Activated CD4-positive, alpha-beta memory T cell treated with anti-CD3 and anti-CD28 coated beads for 36 hours (primary cell): ENCODE data around the gene GGT5. TPM values are rescaled to one million over a fixed set of nuclear protein-coding genes. Genes with fewer than 3 reads are reported as not detected.
"Not testable (repeated sequence)": the region's sequence is repeated elsewhere in the genome, so short reads cannot be mapped to it uniquely, and the experiment has no call there.

ENCODE experiments used
- CTCF ChIA-PET: fragments of 350-600 bp; sonication (Branson Sonifier 250); formaldehyde crosslinking; loops from one replicate; lab custom pipeline; 2021; ENCODE audit warnings: antibody characterized with exemption, inconsistent platforms; lab: Charles Lee
- POLR2A ChIA-PET: fragments of 350-600 bp; sonication (Branson Sonifier 250); formaldehyde crosslinking; loops from one replicate; lab custom pipeline; 2021; ENCODE audit warnings: antibody characterized with exemption; lab: Charles Lee
- DNase-seq: peaks from one replicate; pipeline ENCODE4 v3.0.0-alpha.2; 2020
- H3K27ac Mint-ChIP-seq: one replicate; pipeline ENCODE4 v1.8.0; 2021; ENCODE audit warnings: mixed read lengths
- H3K27me3 Mint-ChIP-seq: one replicate; pipeline ENCODE4 v1.8.0; 2021; ENCODE audit warnings: mixed read lengths
- H3K36me3 Mint-ChIP-seq: one replicate; pipeline ENCODE4 v1.8.0; 2021; ENCODE audit warnings: mixed read lengths
- H3K4me1 Mint-ChIP-seq: one replicate; pipeline ENCODE4 v1.8.0; 2021; ENCODE audit warnings: low read depth, mixed read lengths
- H3K4me3 Mint-ChIP-seq: one replicate; pipeline ENCODE4 v1.8.0; 2021; ENCODE audit warnings: mild to moderate bottlenecking, mixed read lengths
- H3K9me3 Mint-ChIP-seq: one replicate; pipeline ENCODE4 v1.8.0; 2021; ENCODE audit warnings: mixed read lengths
- intact Hi-C: fragments of 100-400 bp; cut with micrococcal nuclease; formaldehyde crosslinking; loops from one replicate; pipeline ENCODE4 v1.15.1; 2023
- total RNA-seq, 2 experiments: library from RNA; stranded (reverse); gene quantifications; one replicate each; pipeline ENCODE4 v1.2.3, GENCODE V29; 2021

The GGT5 gene
- total RNA-seq, 2 experiments from 2014 or later = not detected

GRCh38 chr22:24240985-24241692 lies 3.7 kb downstream of the GGT5 start:
- intact Hi-C loops, DNase-seq, H3K36me3 Mint-ChIP-seq, H3K4me3 Mint-ChIP-seq, H3K27ac Mint-ChIP-seq, H3K27me3 Mint-ChIP-seq, POLR2A ChIA-PET, H3K9me3 Mint-ChIP-seq: not testable (repeated sequence)
- peaks cover 29% of the 10 kb centered on the region for H3K4me1 Mint-ChIP-seq
- CTCF ChIA-PET = interaction anchor here (0.7 to 1.6 kb wide), 3 partner anchors 10 to 231 kb away, joined by 3 to 8 read pairs (median 4); no protein-coding TSS in a partner anchor

DNA sequence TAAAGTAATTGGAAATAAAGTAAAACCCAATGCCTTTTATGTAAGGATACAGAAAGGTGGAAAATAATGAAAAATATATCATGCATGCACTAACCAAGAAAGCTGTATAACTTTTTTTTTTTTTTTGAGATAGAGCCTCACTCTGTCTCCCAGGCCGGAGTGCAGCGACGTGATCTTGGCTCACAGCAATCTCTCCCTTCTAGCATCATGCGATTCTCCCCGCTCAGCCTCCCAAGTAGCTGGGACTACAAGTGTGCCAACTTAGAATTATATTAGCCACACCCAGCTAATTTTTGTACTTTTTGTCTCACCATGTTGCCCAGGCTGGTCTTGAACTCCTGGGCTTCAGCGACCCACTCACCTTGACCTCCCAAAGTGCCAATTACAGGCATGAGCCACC lies 4.5 kb downstream of the GGT5 start:
- Mint-ChIP-seq H3K36me3 (no peaks in the 10 kb centered on the region), H3K4me3 (no peak overlapping the region), H3K27ac (no peak overlapping the region), H3K27me3 (no peaks in the 10 kb centered on the region), H3K9me3 (no peaks in the 10 kb centered on the region), H3K4me1 (peaks cover 29% of the 10 kb centered on the region)
- intact Hi-C loops = no loop called here
- DNase-seq = no peak
- CTCF ChIA-PET = interaction anchor here (0.7 to 1.6 kb wide), 3 partner anchors 9 to 230 kb away, joined by 3 to 8 read pairs (median 4); no protein-coding TSS in a partner anchor
- POLR2A ChIA-PET = interaction anchor here (0.6 kb wide), 1 partner anchor 34 kb away, joined by 4 read pairs; no protein-coding TSS in a partner anchor

DNA sequence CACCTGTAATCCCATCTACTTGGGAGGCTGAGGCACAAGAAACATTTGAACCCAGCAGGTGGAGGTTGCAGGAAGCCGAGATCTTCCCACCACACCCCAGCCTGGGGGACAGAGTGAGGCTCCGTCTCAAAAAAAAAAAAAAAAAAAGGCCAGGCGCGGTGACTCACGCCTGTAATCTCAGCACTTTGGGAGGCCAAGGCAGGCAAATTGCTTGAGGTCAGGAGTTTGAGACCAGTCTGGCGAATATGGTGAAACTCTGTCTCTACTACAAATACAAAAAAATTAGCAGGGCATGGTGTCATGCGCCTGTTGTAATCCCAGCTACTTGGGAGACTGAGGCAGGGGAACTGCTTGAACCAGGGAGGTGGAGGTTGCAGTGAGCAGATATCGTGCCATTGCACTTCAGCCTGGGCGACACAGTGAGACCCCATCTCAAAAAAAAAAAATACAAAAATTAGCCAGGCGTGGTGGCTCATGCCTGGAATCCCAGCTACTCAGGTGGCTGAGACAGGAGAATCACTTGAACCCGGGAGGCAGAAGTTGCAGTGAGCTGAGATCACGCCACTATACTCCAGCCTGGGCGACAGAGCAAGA lies 6.7 kb downstream of the GGT5 start:
- H3K27ac Mint-ChIP-seq, CTCF ChIA-PET, H3K4me3 Mint-ChIP-seq, H3K9me3 Mint-ChIP-seq, H3K36me3 Mint-ChIP-seq, POLR2A ChIA-PET, intact Hi-C loops, H3K27me3 Mint-ChIP-seq, DNase-seq: not testable (repeated sequence)
- peaks cover 19% of the 10 kb centered on the region for H3K4me1 Mint-ChIP-seq

DNA sequence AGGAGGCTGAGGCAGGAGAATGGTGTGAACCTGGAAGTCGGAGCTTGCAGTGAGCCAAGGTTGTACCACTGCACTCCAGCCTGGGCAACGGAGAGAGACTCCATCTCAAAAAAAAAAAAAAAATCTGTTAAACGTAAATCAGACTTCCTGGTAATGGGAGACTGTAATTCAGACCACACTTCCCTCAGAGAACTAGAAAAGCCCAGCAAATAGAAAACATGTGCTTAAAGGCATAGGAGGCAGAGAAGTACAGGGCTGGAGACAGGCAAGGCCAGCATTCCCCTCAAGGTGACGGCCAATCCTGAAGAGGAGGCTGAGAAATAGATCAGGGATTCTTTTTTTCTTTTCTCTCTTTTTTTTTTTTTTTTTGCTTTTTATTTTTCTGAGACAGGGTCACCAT lies 8.2 kb downstream of the GGT5 start:
- Mint-ChIP-seq H3K27me3 (no peaks in the 10 kb centered on the region), H3K4me3 (no peak overlapping the region), H3K36me3 (no peaks in the 10 kb centered on the region), H3K4me1 (peaks cover 6% of the 10 kb centered on the region), H3K27ac (no peak overlapping the region), H3K9me3 (no peaks in the 10 kb centered on the region)
- ChIA-PET CTCF (interaction anchor here (0.6 to 1.0 kb wide), 2 partner anchors 29 to 46 kb away, joined by 3 read pairs; no protein-coding TSS in a partner anchor), POLR2A (no interaction called here)
- intact Hi-C loops = no loop called here
- DNase-seq = no peak

DNA sequence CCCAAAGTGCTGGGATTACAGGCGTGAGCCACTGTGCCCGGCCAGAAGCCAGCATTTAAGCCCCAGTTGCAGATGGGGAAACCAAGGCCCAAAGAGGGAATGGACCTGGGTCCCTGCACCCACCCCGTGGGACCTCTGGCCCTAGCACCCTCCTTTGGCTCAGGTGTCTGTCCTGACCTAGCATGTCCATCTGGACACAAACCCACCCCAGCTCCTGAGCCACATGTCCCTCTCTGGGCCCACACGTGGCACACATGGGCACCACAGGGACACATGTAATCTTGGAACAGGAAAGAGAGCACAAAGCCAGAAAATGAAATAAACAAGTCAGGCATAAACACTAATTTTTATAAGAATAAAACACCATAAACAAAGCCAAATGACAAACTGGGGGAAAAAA lies 9.6 kb downstream of the GGT5 start:
- Mint-ChIP-seq H3K4me3 (no peak overlapping the region), H3K27me3 (no peaks in the 10 kb centered on the region), H3K4me1 (no peaks in the 10 kb centered on the region), H3K36me3 (no peaks in the 10 kb centered on the region), H3K27ac (no peak overlapping the region), H3K9me3 (no peaks in the 10 kb centered on the region)
- CTCF ChIA-PET = interaction anchor here (1.1 kb wide), 1 partner anchor 79 kb away, joined by 3 read pairs; no protein-coding TSS in a partner anchor
- intact Hi-C loops = no loop called here
- DNase-seq = no peak
- POLR2A ChIA-PET = no interaction called here

GRCh38 chr22:24233816-24234215 lies 11.1 kb downstream of the GGT5 start:
- CTCF ChIA-PET = no interaction called here
- Mint-ChIP-seq H3K9me3 (no peaks in the 10 kb centered on the region), H3K4me1 (no peaks in the 10 kb centered on the region), H3K27ac (no peak overlapping the region), H3K27me3 (no peaks in the 10 kb centered on the region), H3K4me3 (no peak overlapping the region), H3K36me3 (no peaks in the 10 kb centered on the region)
- intact Hi-C loops = no loop called here
- POLR2A ChIA-PET = no interaction called here
- no peak for DNase-seq

DNA sequence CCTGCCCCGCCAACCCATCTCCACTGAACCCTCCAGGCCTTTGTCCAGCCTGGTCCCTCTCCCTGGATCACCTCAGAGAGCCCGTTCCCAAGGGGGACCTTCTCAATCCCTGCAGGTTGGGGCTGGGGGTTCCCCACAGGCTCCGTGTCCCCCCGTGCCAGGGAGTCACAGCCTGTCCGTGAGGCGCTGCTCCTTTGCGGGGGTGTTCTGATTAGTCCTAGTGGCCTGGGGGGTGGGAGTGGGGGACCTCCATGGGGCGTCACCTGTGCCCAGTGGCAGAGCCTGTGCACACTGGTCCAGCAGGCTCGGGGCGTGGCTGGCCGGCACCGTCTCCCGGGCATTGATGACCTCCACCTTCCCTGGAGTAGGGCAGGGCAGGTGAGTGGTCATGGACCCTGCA lies 11.6 kb downstream of the GGT5 start:
- Mint-ChIP-seq H3K36me3 (no peaks in the 10 kb centered on the region), H3K4me3 (no peak overlapping the region), H3K27ac (no peak overlapping the region), H3K27me3 (no peaks in the 10 kb centered on the region), H3K4me1 (no peaks in the 10 kb centered on the region), H3K9me3 (no peaks in the 10 kb centered on the region)
- ChIA-PET POLR2A (no interaction called here), CTCF (no interaction called here)
- intact Hi-C loops = no loop called here
- DNase-seq = no peak

GRCh38 chr22:24232725-24233124 lies 12.2 kb downstream of the GGT5 start:
- no peak overlapping the region for H3K4me3 Mint-ChIP-seq
- H3K4me1 Mint-ChIP-seq = no peaks in the 10 kb centered on the region
- no peaks in the 10 kb centered on the region for H3K36me3 Mint-ChIP-seq
- intact Hi-C loops = no loop called here
- H3K9me3 Mint-ChIP-seq = no peaks in the 10 kb centered on the region
- no peak overlapping the region for H3K27ac Mint-ChIP-seq
- CTCF ChIA-PET = interaction anchor here (0.7 to 2.0 kb wide), 2 partner anchors 10 to 282 kb away, joined by 3 to 8 read pairs; no protein-coding TSS in a partner anchor
- POLR2A ChIA-PET = no interaction called here
- no peak for DNase-seq
- no peaks in the 10 kb centered on the region for H3K27me3 Mint-ChIP-seq

GRCh38 chr22:24232124-24232523 lies 12.8 kb downstream of the GGT5 start:
- DNase-seq = no peak
- Mint-ChIP-seq H3K27ac (no peak overlapping the region), H3K4me3 (no peak overlapping the region), H3K4me1 (no peaks in the 10 kb centered on the region), H3K27me3 (no peaks in the 10 kb centered on the region), H3K36me3 (no peaks in the 10 kb centered on the region), H3K9me3 (no peaks in the 10 kb centered on the region)
- CTCF ChIA-PET = interaction anchor here (0.7 to 2.4 kb wide), 5 partner anchors 11 to 281 kb away, joined by 3 to 15 read pairs (median 6); no protein-coding TSS in a partner anchor
- POLR2A ChIA-PET = no interaction called here
- intact Hi-C loops = no loop called here

- Mint-ChIP-seq H3K9me3 (no peaks in the 10 kb centered on the region), H3K4me1 (no peaks in the 10 kb centered on the region), H3K27ac (no peak overlapping the region), H3K27me3 (no peaks in the 10 kb centered on the region), H3K4me3 (no peak overlapping the region), H3K36me3 (no peaks in the 10 kb centered on the region)
- intact Hi-C loops = loop anchor here (1.0 kb wide), 1 partner anchor 42 kb away; no protein-coding TSS in a partner anchor
- DNase-seq = no peak
- CTCF ChIA-PET = interaction anchor here (0.7 to 2.4 kb wide), 11 partner anchors 9 to 275 kb away, joined by 3 to 19 read pairs (median 8); no protein-coding TSS in a partner anchor
- POLR2A ChIA-PET = no interaction called here
Observed at GRCh38 chr22:24231706-24232105, 13.2 kb downstream of the GGT5 start.

- no peaks in the 10 kb centered on the region for H3K4me1 Mint-ChIP-seq
- H3K27ac Mint-ChIP-seq = no peak overlapping the region
- no peaks in the 10 kb centered on the region for H3K27me3 Mint-ChIP-seq
- no peaks in the 10 kb centered on the region for H3K36me3 Mint-ChIP-seq
- peak; percentile 76 for DNase-seq
- no peaks in the 10 kb centered on the region for H3K9me3 Mint-ChIP-seq
- ChIA-PET POLR2A (no interaction called here), CTCF (interaction anchor here (0.7 to 2.4 kb wide), 16 partner anchors 9 to 360 kb away, joined by 3 to 19 read pairs (median 5); no protein-coding TSS in a partner anchor)
- H3K4me3 Mint-ChIP-seq = no peak overlapping the region
- intact Hi-C loops = loop anchor here (1.0 kb wide), 1 partner anchor 42 kb away; no protein-coding TSS in a partner anchor
Observed at GRCh38 chr22:24230911-24231656, 13.8 kb downstream of the GGT5 start.

- intact Hi-C loops = no loop called here
- Mint-ChIP-seq H3K9me3 (peaks cover 2% of the 10 kb centered on the region), H3K36me3 (no peaks in the 10 kb centered on the region), H3K4me1 (no peaks in the 10 kb centered on the region), H3K27me3 (no peaks in the 10 kb centered on the region), H3K27ac (no peak overlapping the region), H3K4me3 (no peak overlapping the region)
- DNase-seq = no peak
- CTCF ChIA-PET = no interaction called here
- POLR2A ChIA-PET = no interaction called here
Observed at GRCh38 chr22:24225951-24226350, 18.9 kb downstream of the GGT5 start.
